GM12892 (cell line): ENCODE results near the gene MYO3B.

Experiments used
- POLR2A ChIP-seq: IDR thresholded peaks from 2 replicates; pipeline ENCODE4 v1.6.1; 2011; ENCODE audit warnings: low read depth, low read length, control low read depth
- POLR2AphosphoS5 ChIP-seq: IDR thresholded peaks from 2 replicates; pipeline ENCODE4 v1.6.1; 2011; ENCODE audit warnings: low read depth, low read length, control low read depth

DNA sequence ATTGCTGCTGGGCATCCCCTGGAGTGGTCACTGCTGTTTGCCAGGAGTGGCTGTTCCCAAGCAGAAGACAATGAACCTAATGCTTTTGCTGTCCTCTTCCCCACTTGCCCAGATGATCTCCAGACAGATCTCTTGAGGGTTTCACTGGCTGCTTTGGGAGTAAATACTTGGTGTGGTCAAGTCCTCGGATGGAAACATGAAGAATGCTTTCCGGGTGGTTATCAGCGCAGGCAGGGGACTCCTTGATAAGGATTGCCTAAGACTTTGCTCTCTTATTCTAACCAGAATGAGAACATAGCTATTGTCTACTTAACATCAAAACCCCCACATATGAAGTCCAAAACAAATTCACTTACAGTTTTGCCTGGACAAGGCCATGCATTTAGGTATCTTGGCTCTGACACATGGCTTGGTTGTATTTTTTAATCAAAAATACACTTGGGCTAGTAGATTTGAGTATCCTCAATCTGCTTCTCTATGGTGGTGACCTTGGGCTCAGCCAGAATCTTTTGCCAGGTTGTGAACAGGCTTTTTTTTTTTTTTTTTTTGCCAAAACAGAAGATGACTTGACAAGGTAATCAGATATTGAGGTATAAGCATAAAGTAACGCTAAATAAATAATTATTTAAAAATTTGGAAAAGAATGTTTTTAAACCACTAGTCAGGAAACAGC lies 34.8 kb upstream of the MYO3B start:
- TF ChIP-seq POLR2A: no peak
- no peak for TF ChIP-seq POLR2AphosphoS5
